ENCODE measurements around the gene CFAP61.
"Not testable (repeated sequence)": the region's sequence is repeated elsewhere in the genome, so short reads cannot be mapped to it uniquely, and the experiment has no call there.

Gene CFAP61

DNA sequence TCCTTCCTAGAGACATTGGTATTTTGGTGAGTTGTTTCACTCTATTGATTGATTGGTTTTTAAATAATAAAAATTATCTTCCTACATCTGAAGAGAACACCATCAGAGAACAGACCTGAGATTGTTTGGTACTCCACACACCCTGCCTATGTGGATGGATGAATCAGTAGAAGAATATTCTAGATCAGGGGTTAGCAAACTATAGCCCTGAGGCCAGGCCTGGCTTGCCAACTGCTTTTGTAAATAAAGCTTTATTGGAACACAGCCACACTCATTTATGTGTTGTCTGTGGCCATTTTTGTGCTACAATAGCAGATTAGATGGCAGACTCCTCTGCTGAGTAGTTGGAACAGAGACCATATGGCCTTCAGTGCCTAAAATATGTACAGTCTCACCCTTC lies 176.0 kb downstream of the CFAP61 start:
- no peak for FAIRE-seq
- no peak for DNase-seq (ENCODE audit: insufficient read length, low spot score)

- FAIRE-seq (no peak), DNase-seq (ENCODE audit: insufficient read length, low spot score) (no peak)
Observed at GRCh38 chr20:20229595-20229994, 177.3 kb downstream of the CFAP61 start.

- DNase-seq (ENCODE audit: insufficient read length, low spot score) (no peak), FAIRE-seq (no peak)
Observed at GRCh38 chr20:20230741-20231140, 178.4 kb downstream of the CFAP61 start.

- no peak for FAIRE-seq
- no peak for DNase-seq (ENCODE audit: insufficient read length, low spot score)
Observed at GRCh38 chr20:20231528-20232298, 179.4 kb downstream of the CFAP61 start.

DNA sequence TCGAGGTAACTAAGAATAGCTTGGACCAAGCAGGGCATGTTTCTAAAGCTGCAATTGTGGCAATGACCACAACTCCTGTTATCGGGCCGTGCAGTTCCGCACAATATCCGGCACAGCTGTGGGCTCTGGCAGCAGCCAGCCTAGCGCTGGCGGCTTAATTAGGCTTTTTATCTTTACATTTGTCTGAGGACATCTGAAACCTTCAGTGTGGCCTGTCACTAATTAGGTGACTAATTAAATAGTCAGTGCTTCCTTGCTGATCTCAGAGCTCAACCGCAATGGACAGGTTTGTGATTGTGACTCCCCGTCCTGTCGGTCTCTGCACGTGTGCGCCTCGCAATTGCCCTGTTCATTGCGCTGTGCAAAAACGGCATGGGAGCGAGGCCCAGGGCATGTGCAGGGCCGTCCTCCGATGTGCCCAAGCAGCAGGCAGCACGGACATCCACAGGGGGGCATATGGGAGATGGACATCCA lies 180.7 kb downstream of the CFAP61 start:
- DNase-seq (ENCODE audit: insufficient read length, low spot score) (no peak), FAIRE-seq (no peak)

- DNase-seq (ENCODE audit: insufficient read length, low spot score), result no peak
- FAIRE-seq, result no peak
Observed at GRCh38 chr20:20235681-20236080, 183.3 kb downstream of the CFAP61 start.

DNA sequence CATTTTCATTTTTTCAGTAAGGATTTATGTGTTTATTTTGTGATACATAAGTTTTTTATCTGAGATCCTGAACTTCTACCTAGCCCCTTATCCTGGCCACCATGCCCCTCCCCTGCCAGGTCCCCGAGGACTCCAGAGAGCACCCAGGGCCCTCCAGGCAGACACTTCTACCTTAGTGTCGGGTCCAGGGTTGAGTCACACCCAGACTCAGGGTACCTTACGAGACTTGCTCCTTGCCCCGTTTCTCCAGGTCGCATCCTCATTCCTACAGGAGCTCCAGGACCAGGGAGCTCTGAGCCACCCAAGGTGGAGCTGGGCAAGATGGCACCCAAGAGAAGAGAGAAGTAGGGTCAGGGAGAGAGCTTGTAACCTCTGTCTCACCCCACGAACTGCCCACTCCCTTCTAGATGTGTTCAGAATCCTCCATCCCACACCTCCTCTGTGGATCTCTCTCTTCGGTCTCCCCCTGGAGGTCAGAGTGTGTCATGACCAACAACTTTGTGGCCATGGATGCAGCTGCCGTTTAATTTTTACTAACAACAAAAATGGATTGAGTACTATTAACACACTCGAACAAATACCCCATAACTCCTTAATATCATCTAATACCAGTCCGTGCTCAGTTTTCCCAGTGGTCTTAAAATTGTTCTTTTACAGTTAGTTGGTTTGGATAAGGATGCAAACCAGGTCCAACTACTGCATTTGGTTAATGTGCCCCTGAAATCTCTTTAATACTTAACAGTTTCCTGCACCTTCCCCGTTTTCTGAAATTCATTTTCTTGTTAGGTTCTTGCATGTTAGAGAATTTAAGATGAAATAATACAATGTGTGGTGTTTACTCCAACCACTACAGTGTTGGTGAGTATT lies 185.0 kb downstream of the CFAP61 start:
- FAIRE-seq (peak; percentile 82), DNase-seq (ENCODE audit: insufficient read length, low spot score) (peak; percentile 58)

- no peak for FAIRE-seq
- DNase-seq (ENCODE audit: insufficient read length, low spot score), result no peak
Observed at GRCh38 chr20:20241976-20242375, 189.6 kb downstream of the CFAP61 start.

DNA sequence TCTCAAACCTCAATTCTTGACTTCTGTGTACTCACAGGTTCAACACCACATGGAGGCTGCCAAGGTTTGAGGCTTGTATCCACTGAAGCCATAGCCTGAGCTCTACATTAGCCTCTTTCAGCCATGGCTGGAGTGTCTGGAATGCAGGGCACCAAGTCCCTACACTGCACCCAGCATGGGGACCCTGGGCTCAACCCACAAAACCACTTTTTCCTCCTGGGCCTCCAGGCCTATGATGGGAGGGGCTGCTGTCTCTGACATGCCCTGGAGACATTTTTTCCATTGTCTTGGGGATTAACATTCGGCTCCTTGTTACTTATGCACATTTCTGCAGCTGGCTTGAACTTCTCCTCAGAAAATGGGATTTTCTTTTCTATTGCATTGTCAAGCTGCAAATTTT lies 192.1 kb downstream of the CFAP61 start:
- not testable (repeated sequence) for FAIRE-seq; DNase-seq (ENCODE audit: insufficient read length, low spot score)

- DNase-seq (ENCODE audit: insufficient read length, low spot score) (no peak), FAIRE-seq (no peak)
Observed at GRCh38 chr20:20246996-20247633, 194.8 kb downstream of the CFAP61 start.

GRCh38 chr20:20248620-20249200 lies 196.4 kb downstream of the CFAP61 start:
- DNase-seq (ENCODE audit: insufficient read length, low spot score) (no peak), FAIRE-seq (peak; percentile 57)

DNA sequence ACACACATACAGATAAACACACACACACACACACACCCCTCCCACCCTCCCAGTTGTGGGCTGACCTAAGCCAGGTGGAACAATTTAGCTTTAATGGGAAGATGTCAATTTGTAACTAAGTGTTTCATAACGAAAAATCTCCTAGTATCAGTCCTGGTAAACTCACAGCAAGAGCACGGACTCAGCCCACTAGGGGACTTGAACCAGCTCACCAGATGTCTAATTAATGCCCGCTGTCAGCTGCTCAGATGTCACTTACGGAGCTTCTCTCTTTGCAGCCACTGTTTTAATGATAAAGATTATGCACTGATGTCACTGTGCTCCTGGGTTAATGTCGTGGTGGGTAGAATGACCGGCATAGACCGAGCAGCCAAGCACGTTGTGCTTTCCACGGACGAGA lies 199.0 kb downstream of the CFAP61 start:
- no peak for DNase-seq (ENCODE audit: insufficient read length, low spot score)
- no peak for FAIRE-seq

GRCh38 chr20:20251836-20252235 lies 199.5 kb downstream of the CFAP61 start:
- no peak for FAIRE-seq

GRCh38 chr20:20253039-20253743 lies 200.9 kb downstream of the CFAP61 start:
- no peak for DNase-seq (ENCODE audit: insufficient read length, low spot score)
- no peak for FAIRE-seq

More at GRCh38 chr20:20251836-20252235, 199.5 kb downstream of the CFAP61 start:
- no peak for DNase-seq (ENCODE audit: insufficient read length, low spot score)

GRCh38 chr20:20253744-20254330 lies 201.5 kb downstream of the CFAP61 start:
- DNase-seq (ENCODE audit: insufficient read length, low spot score) (no peak), FAIRE-seq (no peak)

DNA sequence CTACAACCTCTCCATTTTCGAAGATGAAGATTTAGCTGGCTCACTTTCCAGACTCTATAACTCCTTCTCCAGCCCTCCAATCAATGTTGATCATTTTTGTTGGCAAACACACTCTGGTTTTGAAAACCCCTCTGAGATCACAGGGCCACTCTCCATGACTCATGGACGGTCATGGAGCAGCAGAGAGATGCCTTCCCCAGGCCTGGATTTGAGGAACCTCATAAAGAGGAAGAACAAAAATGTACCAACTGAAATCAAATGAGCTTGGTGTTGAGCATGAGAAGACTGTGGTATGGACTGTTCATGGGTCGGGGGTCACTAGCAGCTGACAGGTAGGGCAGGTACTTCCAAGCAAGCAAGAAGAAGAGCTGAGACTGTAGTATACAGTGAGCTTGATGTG lies 202.8 kb downstream of the CFAP61 start:
- DNase-seq (ENCODE audit: insufficient read length, low spot score) (no peak), FAIRE-seq (no peak)

- DNase-seq (ENCODE audit: insufficient read length, low spot score) (no peak), FAIRE-seq (no peak)
Observed at GRCh38 chr20:20259533-20259932, 207.2 kb downstream of the CFAP61 start.

GRCh38 chr20:20261159-20261558 lies 208.8 kb downstream of the CFAP61 start:
- FAIRE-seq (no peak), DNase-seq (ENCODE audit: insufficient read length, low spot score) (no peak)

DNA sequence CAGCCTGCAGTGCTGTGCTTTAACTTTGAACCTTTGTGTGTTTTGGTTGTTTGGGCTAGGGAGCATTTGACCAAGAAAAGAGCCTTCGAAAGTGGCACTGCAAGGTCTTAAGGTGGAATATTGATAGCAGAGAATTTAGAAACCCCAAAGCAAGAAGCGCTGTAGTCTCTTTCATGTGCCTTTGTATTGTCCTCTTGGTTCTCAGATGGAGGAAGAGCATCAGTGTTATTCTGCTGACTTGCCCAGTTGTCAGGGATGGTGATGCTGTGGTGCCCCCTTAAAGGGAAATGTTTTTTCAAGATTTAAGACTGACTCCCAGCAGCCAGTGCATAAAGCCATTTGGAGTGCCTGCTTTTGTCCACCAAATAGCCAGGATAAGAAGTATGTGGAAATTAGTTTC lies 212.9 kb downstream of the CFAP61 start:
- FAIRE-seq (no peak), DNase-seq (ENCODE audit: insufficient read length, low spot score) (no peak)

GRCh38 chr20:20266552-20266951 lies 214.2 kb downstream of the CFAP61 start:
- DNase-seq (ENCODE audit: insufficient read length, low spot score), result no peak
- FAIRE-seq, result no peak

All from GM19239 (cell line).